ENCODE data around the gene SCG2.

- TF ChIP-seq POLR2A (IDR thresholded peaks at IDR 0.05; ENCODE audit: borderline replicate concordance, extremely low read depth, insufficient read depth, insufficient read length), result no peak
- TF ChIP-seq SP1 (IDR thresholded peaks at IDR 0.05; ENCODE audit: low read depth), result no peak
- TF ChIP-seq CTCF (IDR thresholded peaks at IDR 0.05 in 2 of 3, conservative IDR thresholded peaks at IDR 0.05 in 1 of 3; ENCODE audit: borderline replicate concordance in 1 of 3, insufficient read depth in 1 of 3, low read depth in 2 of 3, low read length in 2 of 3), result no peak
- no peak for TF ChIP-seq EZH2phosphoT487 (IDR thresholded peaks at IDR 0.05; ENCODE audit: borderline replicate concordance)
- TF ChIP-seq REST (IDR thresholded peaks at IDR 0.05; ENCODE audit: low read depth), result no peak
- no peak for TF ChIP-seq FOSL1 (IDR thresholded peaks at IDR 0.05; ENCODE audit: low read depth)
- TF ChIP-seq POLR2AphosphoS5 (IDR thresholded peaks at IDR 0.05; ENCODE audit: low read depth, low read length), result no peak
- TF ChIP-seq EZH2 (IDR thresholded peaks at IDR 0.05), result no peak
- TF ChIP-seq YY1 (IDR thresholded peaks at IDR 0.05; ENCODE audit: extremely low read depth, insufficient replicate concordance, low read depth, low read length), result no peak
- TF ChIP-seq ZNF274 (IDR thresholded peaks at IDR 0.05; ENCODE audit: low read depth, low read length), result no peak
Measured at GRCh38 chr2:223597076-223597475, 5.1 kb downstream of the SCG2 start.
